ENCODE results near the gene FAM217B.

DNA sequence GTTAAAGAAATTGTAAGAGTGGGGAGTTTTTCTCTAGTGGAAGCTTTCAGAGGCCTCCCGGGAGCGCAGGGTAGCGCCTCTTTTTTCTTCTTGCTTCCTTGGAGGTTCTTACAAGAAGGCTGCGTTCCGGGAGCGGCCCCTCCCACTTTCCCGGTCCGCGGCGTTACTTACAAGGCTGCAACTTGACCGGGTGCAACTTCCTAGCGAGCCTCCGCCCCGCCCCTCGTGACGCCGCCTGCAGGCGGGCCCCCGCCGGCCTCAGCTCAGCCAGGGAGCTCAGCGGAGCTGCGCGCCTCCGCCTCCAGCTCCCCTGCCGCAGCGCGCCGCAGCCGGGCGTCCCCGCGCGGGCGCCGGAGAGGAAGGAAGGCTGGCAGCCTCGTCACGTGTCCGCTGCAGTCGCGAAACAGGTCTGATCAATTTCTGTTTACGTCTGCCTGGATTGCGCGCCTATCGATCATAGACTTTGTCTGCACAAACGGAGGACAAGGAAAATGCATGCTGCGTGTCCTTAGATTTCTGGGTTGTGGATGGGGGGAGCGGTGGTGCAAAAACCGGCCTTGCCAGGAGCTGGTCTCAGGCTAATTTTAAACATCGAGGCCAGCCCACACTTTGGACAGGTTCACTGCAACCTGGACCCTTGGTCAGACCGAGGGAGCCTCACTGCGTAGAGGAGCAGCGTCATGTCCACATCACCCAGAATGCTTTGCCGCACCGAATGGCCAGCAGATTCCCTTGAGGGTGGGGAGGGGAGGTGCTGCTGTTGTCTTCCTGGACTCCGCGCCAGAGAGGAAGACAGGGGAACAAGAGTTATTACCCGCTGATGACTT, at the start of gene FAM217B, which contains the start of gene PPP1R3D:
- TF ChIP-seq, protein P1, sequence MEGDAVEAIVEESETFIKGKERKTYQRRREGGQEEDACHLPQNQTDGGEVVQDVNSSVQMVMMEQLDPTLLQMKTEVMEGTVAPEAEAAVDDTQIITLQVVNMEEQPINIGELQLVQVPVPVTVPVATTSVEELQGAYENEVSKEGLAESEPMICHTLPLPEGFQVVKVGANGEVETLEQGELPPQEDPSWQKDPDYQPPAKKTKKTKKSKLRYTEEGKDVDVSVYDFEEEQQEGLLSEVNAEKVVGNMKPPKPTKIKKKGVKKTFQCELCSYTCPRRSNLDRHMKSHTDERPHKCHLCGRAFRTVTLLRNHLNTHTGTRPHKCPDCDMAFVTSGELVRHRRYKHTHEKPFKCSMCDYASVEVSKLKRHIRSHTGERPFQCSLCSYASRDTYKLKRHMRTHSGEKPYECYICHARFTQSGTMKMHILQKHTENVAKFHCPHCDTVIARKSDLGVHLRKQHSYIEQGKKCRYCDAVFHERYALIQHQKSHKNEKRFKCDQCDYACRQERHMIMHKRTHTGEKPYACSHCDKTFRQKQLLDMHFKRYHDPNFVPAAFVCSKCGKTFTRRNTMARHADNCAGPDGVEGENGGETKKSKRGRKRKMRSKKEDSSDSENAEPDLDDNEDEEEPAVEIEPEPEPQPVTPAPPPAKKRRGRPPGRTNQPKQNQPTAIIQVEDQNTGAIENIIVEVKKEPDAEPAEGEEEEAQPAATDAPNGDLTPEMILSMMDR (IDR thresholded peaks at IDR 0.05), result peak in 1 of 4 experiments; percentile 8
- peak; percentile 51 to 60 for TF ChIP-seq POLR2A (IDR thresholded peaks at IDR 0.05)
- TF ChIP-seq POLR2AphosphoS5 (IDR thresholded peaks at IDR 0.05), result peak; percentile 74 to 93 (median 89)

Data from sigmoid colon (tissue), 4 donors.